GM19239 (cell line): Measurements from ENCODE around the gene SLAMF9.
"Not testable (repeated sequence)": the region's sequence is repeated elsewhere in the genome, so short reads cannot be mapped to it uniquely, and the experiment has no call there.

ENCODE experiments used
- DNase-seq: peaks from one replicate; pipeline ENCODE4 v3.0.0; 2011; ENCODE audit warnings: low spot score; ENCODE audit not compliant: insufficient read length
- FAIRE-seq: peaks from 2 replicates; lab custom pipeline; 2011; peaks lifted over from hg19 to GRCh38; lab: Jason Lieb, UNC

SLAMF9 gene

GRCh38 chr1:159908031-159908940 is 45.8 kb downstream of the SLAMF9 start:
- FAIRE-seq (no peak), DNase-seq (no peak)

GRCh38 chr1:159906960-159907359 is 47.1 kb downstream of the SLAMF9 start:
- FAIRE-seq (no peak), DNase-seq (no peak)

GRCh38 chr1:159904036-159904435 is 50.0 kb downstream of the SLAMF9 start:
- not testable (repeated sequence) for DNase-seq, FAIRE-seq

GRCh38 chr1:159902541-159902940 is 51.5 kb downstream of the SLAMF9 start:
- FAIRE-seq, result no peak
- DNase-seq, result no peak
